ENCODE measurements around the gene HELT.

DNA sequence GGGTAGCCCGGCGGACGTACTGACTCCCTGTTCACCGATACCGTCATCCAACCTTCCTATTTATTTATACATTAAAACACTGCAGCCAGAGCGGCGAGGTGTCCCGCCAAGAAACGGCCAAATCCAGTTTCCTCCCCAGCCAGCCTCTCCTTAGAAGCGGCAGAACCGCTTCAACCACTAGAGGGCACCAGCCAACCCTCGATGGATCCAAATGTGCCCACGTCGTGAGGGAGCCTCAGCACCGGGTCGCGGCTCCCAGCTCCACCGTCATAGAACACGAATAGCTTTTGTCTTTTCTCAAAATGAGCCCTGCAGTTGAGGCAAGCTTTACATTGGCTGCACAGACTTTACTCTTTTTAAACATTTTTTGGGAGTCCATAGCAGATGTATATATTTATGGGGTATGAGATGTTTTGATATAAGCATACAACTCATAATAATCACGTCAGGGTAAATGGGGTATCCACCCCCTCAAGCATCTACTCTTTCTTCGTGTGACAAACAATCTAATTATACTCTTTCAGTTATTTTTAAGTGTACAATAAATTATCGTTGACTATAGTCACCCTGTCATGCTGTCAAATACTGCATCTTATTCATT is 13.0 kb upstream of the HELT start:
- TF ChIP-seq CBFB (CRISPR knock-in tag; IDR thresholded peaks at IDR 0.05; ENCODE audit: low read depth) (no peak), RELA (CRISPR knock-in tag; IDR thresholded peaks at IDR 0.05; ENCODE audit: borderline replicate concordance) (no peak), KAT7 (CRISPR knock-in tag; IDR thresholded peaks at IDR 0.05; ENCODE audit: borderline replicate concordance) (no peak)
